Measurements from ENCODE around the gene RRP12. TPM values are rescaled to one million over a fixed set of nuclear protein-coding genes. Genes with fewer than 3 reads are reported as not detected.
A peak's percentile ranks its signal among the peaks of the same experiment; 100 is the strongest.

Gene RRP12
- total RNA-seq, 1 donor from 2014 or later = 69.8 TPM

DNA sequence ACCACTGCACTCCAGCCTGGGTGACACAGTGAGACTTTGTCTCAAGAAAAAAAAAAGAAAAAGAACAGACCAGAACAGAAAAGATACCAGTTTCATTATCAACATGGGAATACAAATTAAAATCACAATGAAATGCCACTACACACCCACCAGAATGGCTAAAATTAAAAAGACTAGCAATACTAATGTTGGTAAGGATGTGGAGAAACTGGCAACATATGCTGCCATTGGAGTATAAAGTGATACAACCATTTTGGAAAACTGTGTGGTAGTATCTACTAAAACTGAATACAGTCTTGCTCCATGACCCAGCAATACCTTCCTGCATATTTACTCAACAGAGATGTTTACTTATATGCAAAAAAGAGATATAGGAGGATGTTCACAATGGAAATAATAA is 2.9 kb upstream of the RRP12 start:
- Mint-ChIP-seq H3K9me3 (no peaks in the 10 kb centered on the region), H3K27me3 (ENCODE audit: low read depth) (no peaks in the 10 kb centered on the region), H3K36me3 (ENCODE audit: low read depth) (peaks cover 9% of the 10 kb centered on the region), H3K4me3 (ENCODE audit: low read depth) (no peak overlapping the region), H3K4me1 (ENCODE audit: low read depth) (peaks cover 20% of the 10 kb centered on the region), H3K27ac (no peak overlapping the region)
- no peak for DNase-seq (ENCODE audit: low spot score)
- intact Hi-C loops (cut with micrococcal nuclease) = loop anchor here (5.0 kb wide), 2 partner anchors 77 to 112 kb away; partner anchors contain the start of gene ARHGAP19

- DNase-seq (ENCODE audit: low spot score) = no peak
- intact Hi-C loops (cut with micrococcal nuclease) = loop anchor here (1.0 to 5.0 kb wide), 6 partner anchors 12 to 109 kb away; partner anchors contain the start of genes ARHGAP19, EXOSC1, MMS19 and UBTD1
- no peaks in the 10 kb centered on the region for H3K27me3 Mint-ChIP-seq (ENCODE audit: low read depth)
- peaks cover 14% of the 10 kb centered on the region for H3K36me3 Mint-ChIP-seq (ENCODE audit: low read depth)
- no peaks in the 10 kb centered on the region for H3K9me3 Mint-ChIP-seq
- H3K4me1 Mint-ChIP-seq (ENCODE audit: low read depth) = peaks cover 11% of the 10 kb centered on the region
- H3K27ac Mint-ChIP-seq = peak overlapping the region; percentile 89
- H3K4me3 Mint-ChIP-seq (ENCODE audit: low read depth) = peak overlapping the region; percentile 97
Measured at GRCh38 chr10:97401455-97401919, 347 bp upstream of the RRP12 start.

GRCh38 chr10:97399843-97400545 is 1.1 kb downstream of the RRP12 start:
- Mint-ChIP-seq H3K4me1 (ENCODE audit: low read depth) (peaks cover 11% of the 10 kb centered on the region), H3K36me3 (ENCODE audit: low read depth) (peaks cover 23% of the 10 kb centered on the region), H3K27ac (peak overlapping the region; percentile 89), H3K27me3 (ENCODE audit: low read depth) (no peaks in the 10 kb centered on the region), H3K9me3 (no peaks in the 10 kb centered on the region), H3K4me3 (ENCODE audit: low read depth) (peak overlapping the region; percentile 97)
- no peak for DNase-seq (ENCODE audit: low spot score)
- intact Hi-C loops (cut with micrococcal nuclease) = loop anchor here (2.0 to 5.0 kb wide), 3 partner anchors 73 to 108 kb away; partner anchors contain the start of genes ARHGAP19, MMS19 and UBTD1

GRCh38 chr10:97396056-97396455 is 5.1 kb downstream of the RRP12 start:
- H3K27ac Mint-ChIP-seq = no peak overlapping the region
- no peaks in the 10 kb centered on the region for H3K9me3 Mint-ChIP-seq
- no peaks in the 10 kb centered on the region for H3K27me3 Mint-ChIP-seq (ENCODE audit: low read depth)
- no peak overlapping the region for H3K4me3 Mint-ChIP-seq (ENCODE audit: low read depth)
- DNase-seq (ENCODE audit: low spot score) = no peak
- intact Hi-C loops (cut with micrococcal nuclease) = no loop called here
- H3K36me3 Mint-ChIP-seq (ENCODE audit: low read depth) = peaks cover 38% of the 10 kb centered on the region
- peaks cover 4% of the 10 kb centered on the region for H3K4me1 Mint-ChIP-seq (ENCODE audit: low read depth)

GRCh38 chr10:97393034-97393573 is 8.0 kb downstream of the RRP12 start:
- peaks cover 45% of the 10 kb centered on the region for H3K36me3 Mint-ChIP-seq (ENCODE audit: low read depth)
- no peaks in the 10 kb centered on the region for H3K27me3 Mint-ChIP-seq (ENCODE audit: low read depth)
- no peak for DNase-seq (ENCODE audit: low spot score)

DNA sequence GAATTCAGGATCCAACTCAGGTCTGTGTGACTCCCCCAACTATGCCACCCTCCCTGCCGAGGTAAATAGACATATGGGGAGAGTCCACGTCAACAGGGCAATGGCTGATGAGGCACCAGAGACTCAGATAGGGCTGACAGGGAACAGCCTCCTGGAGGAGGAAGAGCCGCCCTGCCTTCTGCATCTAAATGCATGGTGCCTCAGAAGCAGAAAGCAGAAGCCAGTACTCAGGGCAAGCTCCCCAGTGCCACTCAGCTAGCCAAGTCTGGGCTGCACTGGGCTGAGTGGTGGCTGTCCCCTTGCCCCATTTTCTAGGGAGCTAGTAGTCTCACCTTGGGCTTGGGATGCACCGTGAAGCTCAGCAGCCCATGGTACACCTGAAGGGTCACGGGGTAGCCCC is 11.0 kb downstream of the RRP12 start:
- H3K4me3 Mint-ChIP-seq (ENCODE audit: low read depth) = no peak overlapping the region
- no peaks in the 10 kb centered on the region for H3K4me1 Mint-ChIP-seq (ENCODE audit: low read depth)
- H3K27me3 Mint-ChIP-seq (ENCODE audit: low read depth) = no peaks in the 10 kb centered on the region

More at GRCh38 chr10:97393034-97393573, 8.0 kb downstream of the RRP12 start:
- H3K4me3 Mint-ChIP-seq (ENCODE audit: low read depth) = no peak overlapping the region
- H3K4me1 Mint-ChIP-seq (ENCODE audit: low read depth) = no peaks in the 10 kb centered on the region
- intact Hi-C loops (cut with micrococcal nuclease) = no loop called here
- no peaks in the 10 kb centered on the region for H3K9me3 Mint-ChIP-seq
- H3K27ac Mint-ChIP-seq = no peak overlapping the region

GRCh38 chr10:97388152-97388551 is 13.0 kb downstream of the RRP12 start:
- Mint-ChIP-seq H3K27me3 (ENCODE audit: low read depth) (no peaks in the 10 kb centered on the region), H3K36me3 (ENCODE audit: low read depth) (peaks cover 37% of the 10 kb centered on the region), H3K4me3 (ENCODE audit: low read depth) (no peak overlapping the region), H3K27ac (no peak overlapping the region), H3K4me1 (ENCODE audit: low read depth) (no peaks in the 10 kb centered on the region), H3K9me3 (no peaks in the 10 kb centered on the region)
- intact Hi-C loops (cut with micrococcal nuclease) = no loop called here
- no peak for DNase-seq (ENCODE audit: low spot score)

More for the DNA sequence above, 11.0 kb downstream of the RRP12 start:
- DNase-seq (ENCODE audit: low spot score) = no peak
- H3K27ac Mint-ChIP-seq = no peak overlapping the region
- intact Hi-C loops (cut with micrococcal nuclease) = no loop called here
- H3K9me3 Mint-ChIP-seq = no peaks in the 10 kb centered on the region
- H3K36me3 Mint-ChIP-seq (ENCODE audit: low read depth) = peaks cover 43% of the 10 kb centered on the region

DNA sequence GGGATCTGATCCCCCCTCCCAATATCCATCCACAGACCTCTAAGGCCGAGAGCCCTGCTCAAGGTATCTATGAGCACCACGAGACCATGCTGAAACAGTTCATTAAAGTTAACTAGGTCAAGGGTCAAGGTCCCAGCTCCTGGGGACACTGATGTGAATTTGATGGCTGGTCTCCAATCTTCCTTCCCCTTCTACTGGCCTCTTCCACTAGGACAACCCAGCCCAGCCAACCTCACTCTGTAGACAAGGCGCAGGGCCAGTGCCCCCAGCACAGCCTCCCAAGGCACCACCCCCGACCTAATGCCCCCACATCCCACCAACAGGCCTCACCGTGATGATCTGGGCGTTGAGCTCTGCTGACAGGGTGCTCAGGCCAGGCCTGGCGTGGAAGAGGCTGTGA is 15.6 kb downstream of the RRP12 start:
- DNase-seq (ENCODE audit: low spot score) = no peak
- H3K27ac Mint-ChIP-seq = no peak overlapping the region
- H3K9me3 Mint-ChIP-seq = no peaks in the 10 kb centered on the region
- peaks cover 39% of the 10 kb centered on the region for H3K36me3 Mint-ChIP-seq (ENCODE audit: low read depth)
- H3K4me3 Mint-ChIP-seq (ENCODE audit: low read depth) = no peak overlapping the region
- intact Hi-C loops (cut with micrococcal nuclease) = no loop called here
- H3K27me3 Mint-ChIP-seq (ENCODE audit: low read depth) = no peaks in the 10 kb centered on the region
- no peaks in the 10 kb centered on the region for H3K4me1 Mint-ChIP-seq (ENCODE audit: low read depth)

DNA sequence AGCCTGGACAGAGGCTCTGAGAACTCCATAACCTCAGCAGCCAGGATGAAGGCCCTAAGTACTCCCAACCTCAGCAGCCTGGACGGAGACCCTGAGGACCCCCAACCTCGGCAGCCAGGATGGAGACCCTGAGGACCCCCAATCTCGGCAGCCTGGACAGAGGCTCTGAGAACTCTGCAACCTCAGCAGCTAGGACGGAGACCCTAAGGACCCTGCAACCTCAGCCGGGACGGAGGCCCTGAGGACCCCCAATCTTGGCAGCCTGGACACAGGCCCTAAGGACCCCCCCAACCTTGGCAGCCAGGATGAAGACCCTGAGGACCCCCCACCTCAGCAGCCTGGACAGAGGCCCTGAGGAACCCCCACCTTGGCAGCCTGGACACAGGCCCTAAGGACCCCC is 16.5 kb downstream of the RRP12 start:
- intact Hi-C loops (cut with micrococcal nuclease) = no loop called here
- Mint-ChIP-seq H3K27ac (no peak overlapping the region), H3K4me3 (ENCODE audit: low read depth) (no peak overlapping the region), H3K9me3 (no peaks in the 10 kb centered on the region), H3K36me3 (ENCODE audit: low read depth) (peaks cover 38% of the 10 kb centered on the region), H3K4me1 (ENCODE audit: low read depth) (no peaks in the 10 kb centered on the region), H3K27me3 (ENCODE audit: low read depth) (no peaks in the 10 kb centered on the region)
- DNase-seq (ENCODE audit: low spot score) = no peak

DNA sequence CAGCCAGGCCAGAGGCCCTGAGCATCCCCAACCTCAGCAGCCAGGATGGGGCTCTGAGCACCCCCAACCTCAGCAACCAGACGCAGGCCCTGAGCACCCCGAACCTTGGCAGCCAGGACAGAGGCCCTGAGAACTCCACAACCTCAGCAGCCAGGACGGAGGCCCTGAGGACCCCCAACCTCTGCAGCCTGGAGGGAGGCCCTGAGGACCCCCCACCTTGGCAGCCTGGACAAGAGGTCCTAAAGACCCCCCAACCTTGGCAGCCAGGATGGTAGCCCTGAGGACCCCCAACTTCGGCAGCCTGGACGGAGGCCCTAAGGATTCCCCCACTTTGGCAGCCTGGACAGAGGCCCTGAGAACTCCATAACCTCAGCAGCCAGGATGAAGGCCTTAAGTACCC is 17.0 kb downstream of the RRP12 start:
- H3K9me3 Mint-ChIP-seq = no peaks in the 10 kb centered on the region
- H3K27me3 Mint-ChIP-seq (ENCODE audit: low read depth) = no peaks in the 10 kb centered on the region
- H3K36me3 Mint-ChIP-seq (ENCODE audit: low read depth) = peaks cover 40% of the 10 kb centered on the region
- H3K27ac Mint-ChIP-seq = no peak overlapping the region
- no peaks in the 10 kb centered on the region for H3K4me1 Mint-ChIP-seq (ENCODE audit: low read depth)
- DNase-seq (ENCODE audit: low spot score) = no peak
- intact Hi-C loops (cut with micrococcal nuclease) = no loop called here
- H3K4me3 Mint-ChIP-seq (ENCODE audit: low read depth) = no peak overlapping the region

- H3K4me3 Mint-ChIP-seq (ENCODE audit: low read depth) = no peak overlapping the region
- H3K27me3 Mint-ChIP-seq (ENCODE audit: low read depth) = no peaks in the 10 kb centered on the region
- no peak for DNase-seq (ENCODE audit: low spot score)
- H3K9me3 Mint-ChIP-seq = no peaks in the 10 kb centered on the region
- intact Hi-C loops (cut with micrococcal nuclease) = no loop called here
- H3K36me3 Mint-ChIP-seq (ENCODE audit: low read depth) = peaks cover 39% of the 10 kb centered on the region
- H3K27ac Mint-ChIP-seq = no peak overlapping the region
- H3K4me1 Mint-ChIP-seq (ENCODE audit: low read depth) = no peaks in the 10 kb centered on the region
Measured at GRCh38 chr10:97383159-97383558, 18.0 kb downstream of the RRP12 start.

DNA sequence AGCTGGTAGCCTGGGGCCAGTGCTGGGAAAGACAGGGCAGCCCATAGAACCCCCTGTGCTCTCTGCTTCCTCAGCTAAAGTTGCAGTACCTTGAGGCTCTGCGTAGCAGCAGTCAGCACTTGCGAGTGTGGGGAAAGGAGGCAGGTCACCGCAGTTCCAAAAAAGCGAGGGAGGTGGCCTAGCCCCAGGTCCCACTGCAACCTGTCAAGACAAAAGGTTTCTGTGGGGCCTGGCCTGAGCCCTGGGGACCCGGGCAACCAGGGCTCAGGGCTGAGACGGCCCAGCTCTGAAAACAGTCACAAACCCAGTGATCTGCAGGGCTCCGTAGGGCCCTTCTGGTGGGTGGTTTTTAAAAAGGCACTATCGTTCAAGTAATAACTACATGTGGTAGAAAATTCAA is 19.5 kb downstream of the RRP12 start:
- no peaks in the 10 kb centered on the region for H3K27me3 Mint-ChIP-seq (ENCODE audit: low read depth)
- no peak overlapping the region for H3K4me3 Mint-ChIP-seq (ENCODE audit: low read depth)
- peaks cover 40% of the 10 kb centered on the region for H3K36me3 Mint-ChIP-seq (ENCODE audit: low read depth)
- H3K27ac Mint-ChIP-seq = no peak overlapping the region
- no peaks in the 10 kb centered on the region for H3K9me3 Mint-ChIP-seq
- DNase-seq (ENCODE audit: low spot score) = no peak
- intact Hi-C loops (cut with micrococcal nuclease) = no loop called here
- no peaks in the 10 kb centered on the region for H3K4me1 Mint-ChIP-seq (ENCODE audit: low read depth)

DNA sequence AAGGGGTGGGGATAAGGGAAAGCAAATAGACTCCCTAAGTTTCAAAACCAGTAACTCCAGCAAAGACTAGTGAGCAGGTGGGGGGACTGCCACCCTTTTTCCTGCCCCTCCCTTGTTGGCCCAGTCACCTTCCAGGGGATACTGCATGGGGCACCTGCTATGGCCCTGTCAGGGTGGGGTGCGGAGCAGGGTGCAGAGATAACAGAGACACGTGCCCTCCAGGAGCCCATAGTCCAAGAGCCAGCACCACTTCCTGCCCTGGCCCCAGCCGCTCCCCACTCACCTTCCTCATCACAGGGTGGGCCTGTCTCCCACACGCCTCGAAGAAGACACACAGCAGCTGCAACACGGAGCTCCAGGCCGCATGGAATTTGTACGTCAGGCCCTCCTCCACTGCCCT is 20.6 kb downstream of the RRP12 start:
- Mint-ChIP-seq H3K4me3 (ENCODE audit: low read depth) (no peak overlapping the region), H3K27me3 (ENCODE audit: low read depth) (no peaks in the 10 kb centered on the region), H3K27ac (no peak overlapping the region), H3K36me3 (ENCODE audit: low read depth) (peaks cover 44% of the 10 kb centered on the region), H3K9me3 (no peaks in the 10 kb centered on the region), H3K4me1 (ENCODE audit: low read depth) (no peaks in the 10 kb centered on the region)
- DNase-seq (ENCODE audit: low spot score) = no peak
- intact Hi-C loops (cut with micrococcal nuclease) = no loop called here
